GM20431 (cell line): ENCODE results near the gene DTL.

Experiments used
- in situ Hi-C: fragments of 300-500 bp; cut with MseI, MboI; formaldehyde crosslinking; loops from one replicate; pipeline ENCODE4 v1.15.0; 2020; ENCODE audit warnings: low sequenced_read_pairs; ENCODE audit not compliant: unreplicated experiment

Gene DTL

DNA sequence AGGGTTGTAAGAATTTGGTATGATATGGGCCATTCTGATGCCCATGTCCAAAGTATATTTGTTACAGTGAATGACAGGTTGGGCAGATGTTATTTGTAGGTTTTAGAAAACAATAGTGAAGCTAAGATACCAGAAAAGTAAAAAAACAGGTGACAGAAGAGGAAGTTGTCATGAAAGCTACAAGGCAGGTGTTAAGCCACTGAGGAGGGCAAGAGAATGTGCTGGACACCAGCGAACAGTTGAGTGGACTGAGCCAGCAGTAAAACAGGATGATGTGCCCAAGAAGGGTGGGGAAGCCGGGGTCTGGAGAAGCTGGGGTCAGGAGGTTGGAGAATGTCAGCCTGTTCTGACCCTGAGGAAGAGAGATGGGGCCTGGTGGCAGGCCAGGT lies 83.3 kb downstream of the DTL start:
- in situ Hi-C loops: no loop called here

DNA sequence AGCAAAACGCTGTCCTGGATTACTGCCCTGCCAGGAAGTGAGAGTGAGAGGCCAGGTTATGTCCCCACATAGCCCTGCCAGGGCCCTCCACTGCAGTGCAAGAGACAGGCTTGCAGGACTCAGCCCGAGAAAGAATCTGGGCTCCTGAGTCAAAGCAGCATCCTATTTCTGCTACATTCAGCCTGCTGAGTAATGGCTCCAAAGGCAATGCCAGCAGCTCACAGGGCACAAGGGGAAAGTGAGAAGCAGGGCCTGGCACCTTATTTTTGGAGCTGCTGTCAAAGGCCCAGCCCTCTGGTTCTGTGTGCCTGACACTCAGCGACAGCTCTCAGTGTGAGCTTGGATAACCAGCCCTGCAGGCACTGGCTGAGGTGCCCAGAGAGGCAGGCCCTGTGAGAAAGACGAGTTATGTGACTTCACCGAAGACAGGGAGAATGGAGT lies 83.9 kb downstream of the DTL start:
- in situ Hi-C loops: no loop called here

DNA sequence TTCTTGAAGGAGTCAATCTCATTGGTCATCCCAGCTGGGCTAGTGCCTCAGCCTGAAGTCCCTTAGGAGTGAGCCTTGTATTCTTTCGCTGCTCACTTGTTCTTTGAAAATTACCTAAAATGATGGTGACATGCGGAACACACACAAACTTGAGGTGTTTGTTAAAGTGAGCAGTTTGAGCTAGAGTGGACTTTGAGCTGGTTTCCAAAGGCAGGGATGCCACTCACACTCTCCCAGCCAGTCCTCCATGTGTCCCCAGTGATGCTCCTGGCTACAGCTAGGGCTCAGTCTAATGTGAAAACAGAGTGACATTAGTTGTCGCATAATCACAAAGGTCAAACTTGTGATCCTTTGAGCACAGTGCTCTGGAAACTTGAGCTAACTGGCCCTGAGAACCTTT lies 84.3 kb downstream of the DTL start:
- in situ Hi-C loops: no loop called here

DNA sequence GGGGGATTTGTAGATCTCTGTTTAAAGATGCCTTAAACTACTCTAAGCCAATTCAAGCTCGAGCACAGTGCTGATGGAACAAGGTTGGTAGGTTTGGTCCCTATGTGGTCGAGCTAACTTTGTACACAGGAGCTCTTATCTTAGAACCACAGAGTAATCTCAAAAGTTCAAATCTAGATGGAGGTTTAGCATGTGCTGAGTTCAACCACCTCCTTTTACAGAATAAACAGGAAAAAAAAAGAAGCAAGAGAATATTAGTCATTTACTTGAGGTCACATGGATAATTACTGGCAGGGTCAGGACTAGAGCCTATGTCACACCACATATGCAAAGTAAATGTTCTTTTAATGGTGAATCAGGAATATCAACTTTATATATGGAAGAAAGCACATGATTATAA lies 86.2 kb downstream of the DTL start:
- in situ Hi-C loops: no loop called here

DNA sequence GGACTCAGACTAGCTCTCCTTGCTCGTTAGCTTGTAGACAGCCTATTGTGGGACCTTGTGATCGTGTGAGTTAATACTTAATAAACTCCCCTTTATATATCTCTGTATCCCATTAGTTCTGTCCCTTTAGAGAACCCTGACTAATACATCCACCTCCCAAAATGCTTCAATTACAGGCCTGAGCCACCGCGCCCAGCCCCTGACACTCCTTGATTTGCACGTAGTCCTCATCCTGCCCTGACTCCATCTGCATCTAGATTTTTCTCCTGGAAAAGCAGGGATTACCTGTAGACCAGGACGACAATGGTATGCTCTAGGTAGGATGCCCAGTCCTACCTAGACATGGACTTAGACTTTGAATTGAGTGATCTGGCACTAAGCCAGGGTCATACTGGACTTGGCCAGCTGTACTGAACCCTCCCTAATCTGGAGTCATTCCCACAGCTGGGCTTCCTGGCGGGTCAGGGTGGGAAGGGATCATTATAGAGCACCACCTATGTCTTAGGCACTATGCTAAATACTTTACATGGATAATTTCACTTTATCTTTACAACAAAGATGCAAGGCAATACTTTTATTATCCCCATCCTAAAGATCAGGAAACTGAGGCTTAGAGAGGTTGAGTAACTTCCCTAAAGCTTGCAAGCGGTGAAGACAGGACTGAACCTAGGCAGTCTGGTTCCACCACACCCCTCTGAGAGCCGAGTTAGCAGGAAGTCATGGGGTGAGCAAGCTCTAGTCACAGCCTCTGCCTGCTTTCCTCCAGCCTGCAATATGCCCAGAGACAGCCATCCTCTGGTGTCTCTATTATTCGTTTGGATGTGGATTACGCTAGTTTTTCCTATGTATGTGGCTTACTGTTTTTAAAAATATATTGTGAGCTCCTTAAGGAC lies 89.4 kb downstream of the DTL start:
- in situ Hi-C loops: no loop called here

DNA sequence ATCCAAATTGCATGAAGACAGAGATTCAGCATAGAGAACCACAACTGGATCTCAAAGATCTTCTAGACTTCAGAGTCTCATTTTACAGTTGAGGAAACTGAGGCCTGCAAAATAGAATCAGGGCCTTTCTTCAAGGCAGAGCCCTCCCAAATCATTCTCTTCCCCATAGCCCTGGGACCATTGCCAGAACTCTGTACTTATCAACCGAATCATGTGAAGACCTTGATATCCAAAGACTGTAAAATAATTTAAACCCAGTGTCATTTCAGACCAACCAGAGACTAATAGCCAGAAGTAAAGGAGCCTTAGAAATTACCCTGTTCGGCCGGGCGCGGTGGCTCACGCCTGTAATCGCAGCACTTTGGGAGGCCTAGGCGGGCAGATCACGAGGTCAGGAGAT lies 90.1 kb downstream of the DTL start:
- in situ Hi-C loops: no loop called here

DNA sequence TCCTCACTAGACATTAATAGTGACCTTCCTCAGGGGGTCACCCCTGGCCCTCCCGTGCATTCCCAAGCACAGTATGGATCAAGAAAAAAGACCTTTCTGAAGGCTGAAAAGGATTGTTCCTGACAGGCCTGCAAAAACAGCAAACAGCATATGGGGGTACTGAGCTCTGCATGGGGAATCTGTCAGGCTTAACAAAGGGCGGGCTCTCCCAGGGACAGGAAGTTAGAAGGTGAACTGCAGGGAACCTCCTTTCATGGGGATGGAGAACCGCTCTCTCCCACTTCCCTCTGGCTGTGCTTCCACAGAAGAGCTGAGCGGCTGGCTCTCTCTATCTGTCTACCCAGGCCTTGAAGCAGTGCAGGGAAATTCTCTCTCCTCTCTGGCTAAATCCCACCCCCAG lies 91.7 kb downstream of the DTL start:
- in situ Hi-C loops: no loop called here

DNA sequence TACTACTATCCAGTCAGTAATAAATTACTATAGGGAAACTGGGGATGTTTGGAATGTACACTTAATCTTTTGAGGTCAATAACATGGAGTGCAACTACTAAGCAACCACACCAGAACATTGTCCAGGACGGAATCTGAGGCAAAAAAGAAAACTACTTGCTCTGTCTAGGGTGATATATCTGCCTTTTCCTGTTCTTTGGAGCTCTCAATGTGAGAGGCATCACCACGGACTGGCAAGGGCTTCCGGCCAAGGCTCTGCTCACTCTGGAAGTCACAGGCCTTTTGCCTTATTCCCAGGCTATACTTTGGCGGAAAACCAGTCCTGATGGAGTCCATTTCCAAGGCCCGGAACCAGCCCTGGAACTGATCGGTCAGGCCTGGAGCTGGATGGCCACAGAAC lies 94.2 kb downstream of the DTL start:
- in situ Hi-C loops: no loop called here

DNA sequence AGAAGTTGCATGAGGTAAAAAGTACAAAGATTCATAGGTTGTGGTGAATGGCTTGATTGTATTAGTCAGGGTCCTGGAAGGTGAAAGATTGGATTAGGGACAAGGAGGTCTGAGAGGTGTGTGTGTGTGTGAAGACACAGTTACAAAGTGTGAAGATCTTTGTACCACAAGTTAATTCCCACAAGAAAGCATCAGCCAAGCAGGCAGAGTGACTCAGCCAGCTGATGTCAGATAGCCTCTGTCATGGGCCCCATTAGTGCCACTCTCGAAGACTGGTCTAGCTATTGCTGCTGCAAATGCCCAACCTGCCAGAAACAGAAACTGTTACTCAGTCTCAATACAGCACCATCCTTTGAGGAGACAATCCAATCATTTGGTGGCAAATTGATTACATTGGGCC lies 96.5 kb downstream of the DTL start:
- in situ Hi-C loops: no loop called here

DNA sequence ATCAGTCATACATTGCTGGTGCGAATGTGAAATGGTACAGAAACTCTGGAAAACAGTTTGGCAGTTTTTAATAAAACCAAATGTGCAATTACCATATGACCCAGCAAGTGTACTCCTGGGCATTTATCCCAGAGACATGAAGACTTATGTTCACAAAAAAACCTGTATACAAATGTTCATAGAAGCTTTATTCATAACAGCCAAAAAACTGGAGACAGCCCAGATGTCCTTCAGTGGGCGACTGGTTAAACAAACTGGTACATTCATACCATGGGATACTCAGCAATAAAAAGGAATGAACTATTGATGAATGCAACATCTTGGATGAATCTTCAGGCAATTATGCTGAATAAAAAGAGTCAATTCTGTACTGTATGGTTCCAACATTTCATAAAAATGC lies 97.8 kb downstream of the DTL start:
- in situ Hi-C loops: no loop called here

DNA sequence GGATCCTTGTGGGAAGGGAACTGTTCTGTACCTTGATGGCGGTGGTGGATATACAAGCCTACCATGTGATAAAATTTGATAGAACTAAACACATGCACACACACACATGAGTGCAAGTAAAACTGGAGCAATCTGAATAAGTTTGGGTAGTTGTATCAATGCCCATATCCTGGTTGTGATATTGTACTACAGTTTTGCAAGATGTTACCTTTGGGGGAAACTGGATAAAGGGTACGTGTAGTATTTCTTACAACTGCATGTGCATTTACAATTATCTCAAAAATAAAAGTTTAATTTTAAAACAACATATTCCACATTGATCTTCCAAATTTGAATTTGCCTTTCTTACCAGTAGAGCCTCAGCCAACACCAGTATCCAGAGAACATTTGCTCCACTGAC lies 99.6 kb downstream of the DTL start:
- in situ Hi-C loops: no loop called here

DNA sequence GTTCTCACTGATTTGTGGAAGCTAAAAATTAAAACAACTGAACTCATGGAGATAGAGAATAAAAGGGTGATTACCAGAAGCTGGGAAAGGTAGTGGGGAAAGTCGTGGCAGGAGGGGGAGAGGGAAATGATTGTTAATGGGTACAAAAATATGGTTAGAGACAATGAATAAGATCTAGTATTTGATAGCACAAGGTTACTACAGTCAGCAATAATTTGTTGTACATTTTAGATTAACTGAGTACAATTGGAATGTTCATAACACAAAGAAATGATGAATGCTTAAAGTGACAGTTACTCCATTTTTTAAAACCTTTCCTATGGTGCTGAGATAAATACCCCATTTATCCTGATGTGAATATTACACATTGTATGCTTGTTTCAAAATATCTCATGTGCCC lies 102.3 kb downstream of the DTL start:
- in situ Hi-C loops: no loop called here

DNA sequence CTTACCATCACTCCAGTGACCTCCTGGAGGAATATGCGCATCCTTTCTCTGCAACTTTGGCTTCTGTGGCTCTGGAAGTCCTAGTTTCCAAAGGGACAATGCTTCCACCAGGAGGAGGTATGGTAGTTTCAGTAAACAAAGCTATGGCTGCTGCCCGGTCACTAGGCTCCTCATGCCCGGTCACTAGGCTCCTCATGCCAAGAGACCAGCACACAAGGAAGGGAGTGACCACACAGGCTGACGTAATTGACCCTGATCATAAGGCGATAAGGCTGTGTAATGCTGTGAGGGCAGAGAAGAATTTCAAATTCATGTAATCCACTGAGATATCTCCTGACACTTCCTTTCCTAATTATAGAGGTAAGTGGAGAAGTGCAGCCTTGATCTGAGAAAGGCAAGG lies 102.9 kb downstream of the DTL start:
- in situ Hi-C loops: no loop called here

DNA sequence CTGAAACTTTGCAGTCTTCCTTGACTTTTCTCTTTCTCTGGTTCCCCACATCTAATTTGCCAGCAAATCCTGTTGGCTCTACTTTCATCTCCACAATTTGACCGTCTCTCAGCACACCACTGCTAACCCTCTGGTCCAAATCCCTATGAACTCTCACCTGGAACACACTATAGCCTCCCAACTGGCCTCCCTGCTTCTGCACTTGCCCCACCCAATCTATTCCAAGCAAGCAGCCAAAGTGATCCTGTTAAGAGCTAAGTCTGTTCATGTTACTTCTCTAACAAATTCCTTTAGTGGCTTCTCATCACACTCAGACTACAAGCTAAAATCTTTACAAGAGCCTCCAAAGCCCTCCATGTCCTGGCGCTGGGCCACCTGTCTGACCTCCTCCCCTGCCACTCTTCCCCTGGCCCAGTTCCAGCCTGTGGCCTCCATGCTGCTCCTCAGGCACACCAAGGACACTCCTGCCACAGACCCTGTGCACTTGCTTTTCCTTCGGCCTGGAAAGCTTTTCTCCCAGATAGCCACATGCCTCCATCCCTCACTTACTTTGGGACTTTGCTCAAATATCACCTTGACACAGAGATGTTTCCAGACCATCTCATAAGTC lies 104.1 kb downstream of the DTL start:
- in situ Hi-C loops: no loop called here

DNA sequence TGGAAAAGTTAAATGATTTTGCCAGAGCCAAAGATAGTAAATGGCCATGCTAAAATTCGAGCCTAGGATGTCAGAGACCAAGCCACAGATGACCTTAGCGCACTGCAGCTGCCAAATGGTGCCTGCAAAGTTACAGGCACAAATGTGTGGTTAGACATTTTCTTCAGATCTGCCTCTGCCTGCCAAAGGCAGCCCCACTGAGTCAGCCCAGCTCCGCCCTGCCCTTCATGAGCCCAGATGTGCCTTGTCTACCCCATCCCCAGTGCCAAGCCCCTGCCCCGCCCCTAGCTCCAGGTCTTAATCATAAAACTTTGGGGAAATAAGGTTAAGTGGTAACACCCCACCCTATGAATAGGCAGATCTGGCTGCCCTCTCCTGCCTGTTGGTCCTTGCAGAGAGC lies 105.9 kb downstream of the DTL start:
- in situ Hi-C loops: no loop called here

DNA sequence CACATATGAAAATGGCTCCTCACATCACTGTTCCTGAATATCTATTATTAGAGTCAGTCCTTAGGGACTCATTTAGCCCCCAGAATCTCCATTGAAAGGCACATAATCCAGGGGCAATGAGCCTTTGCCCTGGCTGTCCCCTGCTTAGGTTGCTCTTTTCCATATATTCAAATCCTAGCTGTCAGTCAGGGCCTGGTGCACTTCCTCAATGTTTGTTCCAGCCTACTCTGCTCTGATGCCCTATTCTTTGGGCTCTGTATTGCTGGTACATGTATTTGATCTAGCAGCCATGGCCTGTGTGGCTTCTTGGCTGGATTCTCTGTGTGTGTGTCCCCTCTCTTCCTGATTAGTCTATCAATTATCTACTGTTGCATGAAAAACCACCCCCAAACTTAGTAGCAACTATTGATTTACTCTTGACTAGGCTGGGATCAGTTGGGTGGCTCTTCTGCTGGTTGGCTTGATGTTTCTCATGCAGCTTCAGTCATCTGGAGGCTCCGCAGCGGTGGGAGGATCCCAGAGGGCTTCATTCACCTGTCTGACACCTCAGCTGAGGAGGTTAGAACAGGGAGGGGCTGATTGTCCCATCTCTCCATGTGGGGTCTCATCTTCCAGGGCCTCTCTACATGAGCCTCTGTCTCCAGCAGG lies 107.5 kb downstream of the DTL start:
- in situ Hi-C loops: no loop called here

DNA sequence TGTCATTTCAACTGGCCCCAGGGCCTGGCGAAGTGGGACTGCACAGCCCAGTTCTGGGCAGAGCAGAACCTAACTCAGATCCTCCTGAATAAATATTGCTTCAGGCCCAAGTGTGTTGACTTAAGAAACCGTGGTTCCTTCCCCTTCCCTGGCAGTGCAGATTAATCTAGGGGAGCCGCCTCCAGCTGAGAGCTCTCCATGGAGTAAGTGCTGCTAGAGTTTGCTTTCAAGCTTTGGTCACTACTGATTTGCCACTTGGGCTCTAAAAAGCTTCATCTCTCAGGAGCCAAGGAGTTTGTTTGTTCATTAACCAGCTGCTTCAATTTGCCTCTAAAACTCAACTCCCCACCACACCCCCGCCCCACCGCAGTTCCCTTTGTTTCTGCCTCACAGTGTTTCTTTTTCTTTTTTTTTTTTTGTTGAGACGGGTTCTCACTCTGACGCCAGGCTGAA lies 112.1 kb downstream of the DTL start:
- in situ Hi-C loops: no loop called here

DNA sequence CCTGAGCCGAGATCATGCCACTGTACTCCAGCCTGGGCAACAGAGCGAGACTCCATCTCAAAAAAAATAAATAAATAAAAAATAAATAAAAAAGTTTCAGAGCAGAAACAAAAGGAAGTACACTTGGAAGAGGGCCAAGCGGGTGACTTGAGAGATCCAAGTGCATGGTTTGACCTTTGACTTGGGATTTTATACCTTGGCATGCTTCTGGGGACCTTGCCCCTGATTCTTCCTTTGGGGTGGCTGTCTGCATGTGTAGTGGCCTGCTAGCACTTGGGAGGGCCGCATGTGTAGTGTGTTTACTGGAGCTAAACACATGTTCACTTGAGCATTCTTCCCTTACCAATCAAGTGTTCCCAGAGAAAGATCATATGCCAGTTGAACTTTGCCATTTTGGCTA lies 114.0 kb downstream of the DTL start:
- in situ Hi-C loops: no loop called here

DNA sequence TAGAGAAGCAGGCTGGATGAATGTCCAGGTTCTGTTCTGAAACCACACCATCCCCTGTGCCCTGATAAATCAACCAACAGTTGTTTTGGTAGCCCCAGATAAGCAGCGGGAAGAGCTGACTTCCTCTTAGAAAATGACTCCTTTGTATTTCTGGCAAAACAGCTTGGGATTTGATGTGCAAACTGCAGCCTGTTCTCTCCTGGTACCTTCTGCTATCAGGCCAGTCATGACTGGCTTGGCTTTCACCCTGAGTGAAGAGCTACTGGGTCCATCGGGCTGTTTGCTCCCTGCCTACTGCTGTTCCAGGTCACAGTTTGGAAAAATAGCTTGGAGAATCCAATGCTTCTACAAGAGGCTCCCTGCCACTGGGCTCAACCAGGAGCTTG lies 116.8 kb downstream of the DTL start:
- in situ Hi-C loops: no loop called here

DNA sequence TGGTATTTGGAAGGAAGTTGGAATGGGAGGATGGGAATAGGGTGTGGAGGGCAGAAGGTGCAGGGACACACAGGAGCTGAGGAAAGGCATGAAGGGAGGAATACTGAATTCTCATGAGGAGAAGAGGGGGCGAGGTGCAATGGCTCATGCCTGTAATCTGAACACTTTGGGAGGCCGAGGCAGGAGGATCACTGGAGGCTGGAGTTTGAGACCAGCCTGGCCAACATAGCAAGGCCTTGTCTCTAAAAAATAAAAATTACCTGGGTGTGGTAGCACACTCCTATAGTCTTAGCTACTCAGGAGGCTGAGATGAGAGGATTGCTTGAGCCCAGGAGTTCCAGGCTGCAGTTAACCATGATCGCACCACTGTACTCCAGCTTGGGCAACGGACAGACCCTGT lies 117.3 kb downstream of the DTL start:
- in situ Hi-C loops: no loop called here

DNA sequence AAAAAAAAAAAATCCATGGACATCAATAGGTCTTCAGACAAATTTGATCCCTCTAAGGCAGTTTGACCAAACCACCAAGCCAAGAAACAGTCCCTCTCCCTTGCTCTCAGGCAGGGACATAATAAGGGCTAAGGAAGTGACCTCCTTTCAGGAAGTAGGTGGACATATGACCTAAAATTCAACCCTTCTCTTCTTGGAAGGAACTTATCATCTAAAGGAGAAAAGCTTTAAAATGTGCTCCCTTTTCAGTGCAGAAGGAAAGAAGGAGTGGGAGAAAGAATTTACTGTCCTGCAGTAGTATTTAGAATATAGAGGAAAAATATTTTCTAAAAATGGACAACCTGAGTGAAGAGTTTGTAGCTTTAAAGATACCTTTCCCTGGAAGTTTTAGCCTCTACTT lies 118.1 kb downstream of the DTL start:
- in situ Hi-C loops: no loop called here
